GM18502 (cell line): ENCODE results near the gene LSM4.
"Not testable (repeated sequence)": the region's sequence is repeated elsewhere in the genome, so short reads cannot be mapped to it uniquely, and the experiment has no call there.

Experiments used
- ATAC-seq: cut with Tn5 transposase; IDR thresholded peaks from one replicate; pipeline ENCODE4 v1.9.1; 2021; ENCODE audit warnings: mild to moderate bottlenecking; ENCODE audit not compliant: unreplicated experiment, poor library complexity

LSM4 gene

DNA sequence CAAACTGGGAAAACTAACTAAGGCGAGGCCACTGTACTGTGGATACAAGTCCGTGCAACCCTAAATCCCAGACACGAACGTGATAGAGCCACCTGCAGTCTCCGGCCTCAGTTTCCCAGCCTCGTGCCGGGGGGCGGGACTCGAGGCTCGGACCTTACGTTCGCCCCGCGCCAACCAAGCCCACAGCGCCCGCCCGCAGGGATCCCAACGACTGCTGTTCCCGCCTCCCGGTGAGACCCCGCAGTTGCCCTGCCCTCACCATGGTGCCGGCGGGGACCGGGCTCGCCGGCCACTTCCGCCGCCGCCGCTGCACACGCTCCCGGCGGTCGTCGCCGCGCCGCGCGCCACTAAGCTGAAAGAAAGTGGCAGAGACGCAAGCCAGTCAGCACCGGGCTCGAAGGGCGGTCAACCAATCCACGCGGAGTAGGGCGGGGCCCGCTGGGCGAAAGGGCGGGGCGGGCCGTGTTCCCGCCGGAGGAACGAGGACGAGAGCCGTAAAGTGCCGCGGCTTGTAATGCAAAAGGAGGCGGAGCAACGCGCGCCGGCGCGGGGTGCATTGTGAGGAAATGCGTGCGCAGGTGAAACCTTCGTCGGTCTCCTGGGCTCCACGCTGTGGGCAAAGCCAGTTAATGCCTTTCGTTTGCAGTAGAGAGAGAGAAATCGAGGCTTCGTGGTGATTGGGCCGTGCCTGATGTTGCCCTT, at the start of gene LSM4:
LSM4 (minus strand) TSS at position 318 of the 702 bp plus-strand sequence; CDS start at position 262, 56 bp downstream.
- ATAC-seq, result peak; percentile 90

DNA sequence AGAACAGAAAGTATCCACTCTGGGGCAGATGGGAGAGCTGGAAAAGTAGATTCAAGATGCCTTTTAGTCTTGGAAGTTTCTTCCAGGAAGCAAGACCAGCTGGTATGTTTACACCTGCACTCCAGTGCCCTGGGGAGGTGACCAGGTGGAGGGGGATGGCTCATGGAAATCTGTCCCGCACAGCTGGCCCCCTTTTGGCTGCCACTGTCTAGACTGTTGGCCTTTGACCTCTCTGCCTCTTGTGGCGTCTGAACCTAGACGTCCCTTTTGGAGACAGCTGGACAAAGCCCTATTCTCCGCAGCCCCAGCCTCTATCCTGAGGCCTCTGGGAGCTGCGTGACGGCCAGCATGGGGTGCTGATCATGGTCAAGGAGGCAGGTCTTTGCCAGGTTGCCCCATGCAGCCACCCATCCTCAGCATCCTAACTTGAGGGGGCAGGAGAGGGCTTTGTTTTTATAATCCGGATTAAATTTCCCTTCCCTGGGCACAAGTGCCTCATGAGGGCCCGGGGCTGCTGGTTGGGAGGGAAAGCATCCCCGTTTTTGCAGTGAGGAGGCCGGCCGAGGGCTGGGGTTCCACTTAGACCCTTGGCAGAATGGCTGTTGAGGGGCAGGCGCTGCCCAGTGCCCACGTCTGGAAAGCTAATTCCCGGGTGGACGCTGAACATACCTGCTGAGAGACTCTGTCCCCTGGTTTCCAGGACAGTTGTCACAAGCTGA, 45.8 kb upstream of the LSM4 start:
- ATAC-seq, result no peak

DNA sequence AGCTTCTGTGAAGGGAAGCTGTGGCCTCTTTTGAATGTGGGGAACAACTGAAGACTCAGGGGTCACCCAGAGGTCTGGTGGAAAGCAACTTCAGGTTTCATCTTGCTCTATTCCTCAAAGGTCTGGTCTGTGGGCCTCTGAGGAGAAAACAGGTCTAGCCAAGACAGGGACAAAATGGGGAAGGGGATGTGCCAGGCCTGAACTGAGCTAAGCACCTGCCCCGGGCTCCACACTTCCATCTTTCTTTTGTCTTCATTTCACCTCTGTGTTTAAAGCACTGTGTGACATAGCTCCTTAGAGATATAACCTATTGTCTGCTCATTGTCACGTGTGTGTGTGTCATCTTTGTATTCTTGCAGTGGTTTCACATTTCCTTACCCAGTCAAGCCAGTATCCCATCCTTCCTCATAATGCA, 43.2 kb upstream of the LSM4 start:
- no peak for ATAC-seq

DNA sequence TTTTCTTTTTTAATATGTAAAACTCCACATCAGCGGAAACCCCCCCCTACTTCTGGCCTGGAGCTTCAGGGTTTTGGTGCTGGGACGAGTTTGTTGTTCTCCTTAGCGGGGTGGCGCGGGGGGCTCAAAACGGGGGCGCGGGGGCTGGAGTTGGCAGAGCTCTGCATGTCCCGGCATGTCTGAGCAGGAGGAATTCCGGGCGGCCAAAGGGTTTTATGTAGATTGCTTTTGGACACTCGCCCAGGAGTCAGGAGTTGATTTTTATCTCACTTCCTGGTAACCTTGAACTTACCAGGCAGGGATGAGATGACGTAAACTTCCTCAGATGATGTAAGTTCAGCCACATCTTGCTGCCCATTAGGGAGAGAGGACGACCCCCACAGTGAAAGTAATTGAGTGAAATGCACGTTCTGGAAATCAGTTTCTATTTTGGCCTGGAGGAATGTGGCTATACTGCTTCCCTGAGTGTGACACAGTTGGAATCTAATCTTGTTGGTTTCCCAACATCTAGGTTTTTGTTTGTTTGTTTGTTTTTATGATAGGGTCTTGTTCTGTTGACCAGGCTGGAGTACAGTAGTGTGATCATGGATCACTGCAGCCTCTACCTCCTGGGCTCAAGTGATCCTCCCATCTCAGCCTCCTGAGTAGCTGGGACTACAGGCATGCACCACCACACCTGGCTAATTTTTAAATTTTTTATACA, 42.1 kb upstream of the LSM4 start:
- no peak for ATAC-seq

DNA sequence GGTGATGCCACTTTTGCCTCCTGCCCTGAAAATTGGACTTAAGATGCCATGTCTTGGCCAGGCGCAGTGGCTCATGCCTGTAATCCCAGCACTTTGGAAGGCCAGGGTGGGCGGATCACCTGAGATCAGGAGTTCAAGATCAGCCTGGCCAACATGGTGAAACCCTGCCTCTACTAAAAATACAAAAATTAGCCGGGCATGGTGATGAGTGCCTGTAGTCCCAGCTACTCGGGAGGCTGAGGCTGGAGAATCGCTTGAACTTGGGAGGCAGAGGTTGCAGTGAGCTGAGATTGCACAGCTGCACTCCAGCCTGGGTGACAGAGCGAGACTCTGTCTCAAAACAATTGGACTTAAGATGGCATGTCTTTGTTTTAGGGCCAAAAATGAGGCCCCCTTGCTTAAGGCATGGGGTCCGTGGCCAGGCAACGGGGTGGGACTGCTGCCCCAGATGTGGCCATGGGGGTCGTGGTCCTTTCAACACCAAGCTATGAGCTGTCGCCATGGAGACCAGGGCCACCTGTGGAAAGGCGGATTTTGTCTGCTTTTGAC, 41.5 kb upstream of the LSM4 start:
- not testable (repeated sequence) for ATAC-seq

DNA sequence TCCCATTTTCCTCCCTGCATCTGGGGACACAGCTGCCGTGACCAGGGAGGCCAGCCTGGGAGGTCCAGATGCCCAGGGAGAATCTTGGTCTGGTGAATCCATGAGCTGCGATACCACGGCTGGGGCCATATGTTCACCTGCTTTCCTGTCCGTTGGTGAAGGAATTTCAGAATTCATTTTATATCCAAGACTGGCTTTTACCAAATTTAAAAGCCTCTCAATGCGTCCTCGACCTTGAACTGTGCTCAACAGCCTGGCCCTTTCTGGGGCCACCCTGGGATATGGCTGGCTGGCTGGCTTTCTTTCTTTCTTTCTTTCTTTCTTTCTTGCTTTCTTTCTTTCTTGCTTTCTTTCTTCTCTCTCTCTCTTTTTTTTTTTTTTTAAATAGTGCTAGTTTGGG, 40.9 kb upstream of the LSM4 start:
- ATAC-seq, result no peak

DNA sequence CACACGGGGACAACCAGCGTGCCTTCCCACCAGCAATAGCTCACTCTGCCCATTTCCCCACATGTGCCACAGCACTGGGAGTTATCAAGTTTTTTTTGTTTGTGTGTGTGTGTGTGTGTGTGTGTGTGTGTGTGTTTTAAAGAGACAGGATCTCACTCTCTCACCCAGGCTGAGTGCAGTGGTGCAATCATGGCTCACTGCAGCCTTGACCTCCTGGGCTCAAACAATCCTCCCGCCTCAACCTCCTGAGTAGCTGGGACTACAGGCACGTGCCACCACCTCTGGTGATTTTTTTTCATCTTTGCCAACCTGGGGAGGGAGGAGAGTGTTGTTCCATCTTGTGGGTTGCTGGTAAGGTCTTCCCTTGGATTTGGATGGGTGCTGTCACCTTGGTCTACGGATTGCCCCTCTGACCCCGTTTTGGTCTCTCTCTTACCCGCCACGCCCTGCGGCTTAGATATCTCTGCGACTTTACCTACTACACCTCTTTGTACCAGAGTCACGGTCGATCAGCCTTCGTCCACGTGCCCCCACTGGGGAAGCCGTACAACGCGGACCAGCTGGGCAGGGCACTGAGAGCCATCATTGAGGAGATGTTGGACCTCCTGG, 40.2 kb upstream of the LSM4 start:
- no peak for ATAC-seq

DNA sequence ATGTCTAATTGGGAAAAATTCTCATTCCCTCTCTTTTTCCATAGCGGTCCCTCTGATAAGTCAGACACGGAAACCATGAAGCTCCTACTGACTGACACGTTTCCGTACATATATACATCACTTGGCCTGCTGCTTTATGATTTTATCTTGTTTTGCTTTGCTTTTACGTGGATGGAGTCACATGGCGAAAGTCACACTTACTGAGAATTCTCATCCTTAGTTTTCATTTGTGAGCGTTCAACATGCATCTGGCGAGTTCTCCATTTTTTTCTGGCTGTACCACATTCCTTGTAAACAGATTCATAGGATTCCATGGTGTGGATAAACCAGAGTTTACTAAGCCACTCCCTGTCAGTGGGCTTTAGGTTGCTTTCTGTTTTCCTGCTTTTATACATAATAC, 38.8 kb upstream of the LSM4 start:
- no peak for ATAC-seq

DNA sequence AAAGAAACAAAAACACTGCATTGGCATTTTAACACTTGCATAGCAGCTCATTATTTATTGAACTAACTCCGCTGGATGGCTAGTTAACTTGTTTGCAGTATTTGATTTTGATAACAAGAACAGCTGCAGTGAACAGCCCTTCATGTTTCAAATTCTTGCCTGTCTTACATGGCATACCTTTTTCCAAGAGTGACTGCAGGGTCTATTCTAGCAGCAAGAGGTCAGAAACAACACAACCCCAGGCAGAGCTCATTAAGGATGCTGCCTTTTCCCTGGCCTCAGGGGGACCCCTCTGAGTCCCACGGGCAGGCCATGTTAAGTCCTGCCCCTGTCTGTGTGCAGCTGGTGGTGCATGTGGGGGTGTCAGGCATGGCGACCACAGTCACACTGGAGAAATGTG, 34.2 kb upstream of the LSM4 start:
- ATAC-seq, result no peak

DNA sequence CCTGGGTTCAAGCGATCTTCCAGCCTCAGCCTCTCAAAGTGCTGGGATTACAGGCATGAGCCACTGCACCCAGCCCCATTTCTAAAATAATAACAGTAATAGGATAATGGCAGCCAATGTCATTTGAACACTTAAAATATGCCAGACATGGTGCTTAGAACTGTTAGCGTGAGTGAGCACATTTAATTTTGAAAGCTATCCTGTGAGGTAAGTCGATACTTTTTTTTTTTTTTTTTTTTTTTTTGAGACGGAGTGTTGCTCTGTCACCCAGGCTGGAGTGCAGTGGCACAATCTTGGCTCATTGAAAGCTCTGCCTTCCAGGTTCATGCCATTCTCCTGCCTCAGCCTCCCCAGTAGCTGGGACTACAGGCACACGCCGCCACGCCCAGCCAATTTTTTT, 31.9 kb upstream of the LSM4 start:
- not testable (repeated sequence) for ATAC-seq

DNA sequence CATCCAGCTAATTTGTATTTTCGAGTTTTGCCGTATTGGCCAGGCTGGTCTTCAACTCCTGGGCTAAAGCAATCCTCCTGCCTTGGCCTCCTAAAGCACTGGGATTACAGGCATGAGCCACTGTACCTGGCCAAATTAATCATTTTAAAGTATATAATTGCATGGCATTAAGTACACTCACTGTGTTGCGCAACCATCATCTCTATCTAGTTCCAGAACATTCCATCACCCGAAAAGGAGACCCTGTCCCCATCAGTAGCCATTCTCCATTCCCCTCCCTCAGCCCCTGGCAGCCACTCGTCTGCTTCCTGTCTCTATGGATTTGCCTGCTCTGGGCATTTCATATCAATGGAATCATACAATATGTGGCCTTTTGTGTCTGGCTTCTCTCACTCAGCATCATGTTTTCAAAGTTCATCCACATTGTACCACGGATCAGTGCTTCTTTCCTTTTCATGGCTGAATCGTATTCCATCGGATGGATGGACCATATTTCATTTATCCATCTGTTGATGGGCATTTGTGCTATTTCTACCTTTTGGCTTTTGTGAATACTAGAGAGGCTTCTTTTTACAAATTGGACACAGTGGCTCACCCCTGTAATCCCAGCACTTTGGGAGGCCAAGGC, 30.6 kb upstream of the LSM4 start:
- ATAC-seq, result no peak

DNA sequence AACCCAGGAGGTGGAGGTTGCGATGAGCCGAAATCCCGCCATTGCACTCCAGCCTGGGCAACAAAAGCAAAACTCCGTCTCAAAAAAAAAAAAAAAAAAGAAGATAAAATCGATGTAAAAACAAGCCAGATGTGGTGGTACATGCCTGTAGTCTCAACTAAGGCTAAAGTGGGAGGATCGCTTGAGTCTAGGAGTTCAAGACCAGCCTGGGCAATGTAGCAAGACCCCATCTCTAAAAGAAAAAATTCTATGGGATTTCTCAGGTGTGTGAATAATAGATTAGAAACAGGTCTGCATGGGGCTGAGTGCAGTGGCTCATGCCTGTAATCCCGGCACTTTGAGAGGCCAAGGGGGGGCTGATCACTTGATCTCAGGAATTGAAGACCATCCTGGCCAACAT, 28.7 kb upstream of the LSM4 start:
- ATAC-seq, result no peak

DNA sequence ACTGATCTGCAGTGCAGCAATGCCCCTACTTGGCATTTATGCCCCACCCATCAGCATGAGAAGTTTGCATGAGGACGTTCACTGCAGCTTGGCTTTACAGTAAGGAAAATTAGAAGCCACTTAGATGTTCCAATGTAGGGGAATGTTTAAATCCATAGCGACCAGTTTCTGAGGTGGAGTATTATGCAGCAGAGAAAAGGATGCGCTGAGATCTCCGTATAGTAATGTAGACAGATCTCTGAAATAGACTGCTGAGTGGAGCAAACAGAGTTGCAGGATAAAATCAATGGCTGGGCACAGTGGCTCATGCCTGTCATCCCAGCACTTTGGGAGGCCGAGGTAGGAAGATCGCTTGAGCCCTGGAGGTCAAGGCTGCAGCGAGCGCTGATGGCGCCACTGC, 27.6 kb upstream of the LSM4 start:
- ATAC-seq, result no peak

DNA sequence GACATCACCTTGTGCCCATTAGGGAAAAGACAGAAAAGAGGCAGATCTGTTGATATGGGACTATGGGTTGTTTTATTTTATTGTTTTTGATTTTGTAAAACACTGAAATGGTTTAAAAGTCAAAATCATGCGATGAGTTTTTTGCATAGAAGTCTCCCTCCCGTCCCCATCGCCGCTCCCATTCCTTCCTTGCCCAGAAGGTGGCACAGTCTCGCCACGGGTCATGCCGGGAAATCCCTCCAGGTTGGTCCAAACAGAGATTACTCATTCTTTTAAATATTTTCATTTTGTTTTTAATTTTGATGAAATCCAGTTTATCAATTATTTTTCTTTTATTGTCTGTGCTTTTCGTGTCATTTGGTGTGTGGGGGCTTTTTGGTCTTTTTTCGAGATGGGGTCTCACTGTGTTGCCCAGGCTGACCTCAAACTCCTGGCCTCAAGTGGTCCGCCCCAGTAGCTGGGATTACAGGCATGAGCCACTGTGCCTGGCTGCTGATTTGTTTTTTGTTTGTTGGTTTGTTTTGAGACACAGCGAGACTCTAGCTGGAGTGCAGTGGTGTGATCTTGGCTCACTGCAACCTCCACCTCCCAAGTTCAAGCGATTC, 26.8 kb upstream of the LSM4 start:
- no peak for ATAC-seq

DNA sequence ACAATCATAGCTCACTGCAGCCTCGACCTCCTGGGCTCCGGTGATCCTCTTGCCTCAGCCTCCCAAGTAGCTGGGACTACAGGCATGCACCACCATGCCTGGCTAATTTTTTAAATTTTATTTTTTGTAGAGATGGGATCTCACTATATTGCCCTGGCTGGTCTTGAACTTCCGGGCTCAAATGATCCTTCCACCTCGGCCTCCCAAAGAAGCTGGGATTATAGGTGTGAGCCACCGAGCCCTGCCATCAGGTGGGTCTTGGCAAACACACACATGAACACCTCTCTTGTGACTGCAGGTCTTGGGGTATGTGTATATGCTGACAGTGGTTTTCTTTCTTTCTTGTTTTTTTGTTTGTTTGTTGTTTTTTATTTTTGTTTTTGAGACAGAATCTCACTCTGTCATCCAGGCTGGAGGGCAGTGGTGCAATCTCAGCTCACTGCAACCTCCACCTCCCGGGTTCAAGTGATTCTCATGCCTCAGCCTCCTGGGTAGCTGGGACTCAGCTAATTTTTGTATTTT, 26.0 kb upstream of the LSM4 start:
- ATAC-seq, result not testable (repeated sequence)

DNA sequence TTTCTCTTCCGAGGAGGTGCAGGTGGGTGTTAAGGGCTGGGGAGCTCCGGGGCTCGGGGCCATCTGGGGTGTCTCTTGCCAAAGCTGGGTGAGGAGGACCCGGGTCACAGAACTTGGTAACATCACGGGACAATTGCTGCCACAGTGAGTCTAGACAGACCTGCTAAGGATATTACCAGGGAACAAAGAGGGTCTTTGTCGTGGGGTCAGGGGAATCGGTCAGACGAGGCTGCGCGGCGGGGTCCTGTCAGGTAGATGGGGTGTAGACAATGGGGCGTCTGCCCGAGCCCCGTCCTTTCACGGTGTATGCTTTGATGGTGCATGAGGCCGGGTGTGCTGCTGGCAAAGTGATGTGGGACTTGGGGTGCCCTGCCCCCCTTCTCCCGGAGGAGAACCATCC, 25.3 kb upstream of the LSM4 start:
- ATAC-seq, result no peak

DNA sequence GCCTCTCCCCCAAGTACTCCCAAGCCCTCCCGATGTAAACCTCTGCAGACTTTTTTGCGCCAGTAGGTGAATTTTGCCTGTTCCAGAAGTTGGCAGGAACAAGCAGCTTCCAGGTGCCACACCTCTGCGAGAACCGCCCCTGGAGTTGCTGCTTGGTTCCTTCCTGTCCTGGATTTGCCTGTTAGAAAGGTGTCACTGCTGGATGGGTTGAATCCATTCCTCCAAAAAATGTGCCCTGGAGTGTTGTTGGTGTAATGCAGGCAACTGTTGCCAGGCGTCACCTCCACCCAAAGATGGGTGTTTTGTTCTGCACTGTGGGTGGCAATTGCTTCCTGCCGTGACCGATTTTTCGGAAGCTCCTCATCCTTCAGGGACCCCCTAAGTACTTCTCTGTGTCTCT, 23.2 kb upstream of the LSM4 start:
- no peak for ATAC-seq

DNA sequence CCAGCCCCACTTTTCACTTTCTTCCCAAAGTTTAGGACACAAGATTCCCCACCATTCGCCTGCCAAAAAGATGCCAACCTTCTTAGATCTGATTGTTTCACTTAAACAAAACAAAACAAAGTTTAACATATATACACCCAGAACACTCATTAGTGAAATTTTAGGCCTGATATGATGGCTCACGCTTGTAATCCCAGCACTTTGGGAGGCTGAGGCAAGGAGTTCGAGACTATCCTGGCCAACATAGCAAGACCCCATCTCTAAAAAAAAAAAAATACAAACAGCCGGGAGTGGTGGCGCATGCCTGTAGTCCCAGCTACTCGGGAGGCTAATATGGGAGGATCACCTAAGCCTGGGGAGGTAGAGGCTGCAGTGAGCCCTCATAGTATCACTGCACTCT, 22.4 kb upstream of the LSM4 start:
- ATAC-seq, result no peak

DNA sequence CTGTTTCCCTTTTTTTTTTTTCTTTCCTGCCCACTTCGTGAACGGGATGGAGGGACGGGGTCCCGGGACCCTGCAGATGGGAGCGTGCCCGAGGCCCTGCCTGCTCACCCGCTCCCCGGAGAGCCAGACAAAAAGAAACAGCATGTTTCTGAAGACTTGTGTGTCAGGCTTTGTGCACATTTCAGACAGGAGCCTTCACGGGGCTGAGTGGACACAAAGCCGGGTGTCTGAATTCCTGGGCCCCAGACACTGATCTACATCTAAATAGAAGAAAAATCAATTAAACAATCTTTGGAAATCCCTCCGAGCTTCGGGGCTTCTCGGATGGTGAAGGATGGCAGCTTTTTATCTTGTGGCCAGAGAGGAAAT, 21.7 kb upstream of the LSM4 start:
- no peak for ATAC-seq
